ENCODE results near the gene MOSMO. TPM values are rescaled to one million over a fixed set of nuclear protein-coding genes. Genes with fewer than 3 reads are reported as not detected.

Gene MOSMO
- total RNA-seq, 2 experiments from 2014 or later, result 9.6 to 9.8 TPM

- intact Hi-C loops (cut with micrococcal nuclease; ENCODE audit: unreplicated experiment), result loop anchor here (5.0 kb wide), 1 partner anchor 289 kb away; the partner anchor contains the start of gene POLR3E
- POLR2A ChIA-PET, result interaction anchor here (1.2 to 1.9 kb wide), 7 partner anchors 12 to 180 kb away, joined by 3 to 10 read pairs (median 4); partner anchors contain the start of gene UQCRC2
- BruUV-seq (replicated peaks), result no TSS peak
- H3K27ac ChIP-seq (ENCODE audit: low read depth, low read length, poor library complexity, severe bottlenecking), result no peak overlapping the region
- H3K4me3 ChIP-seq (ENCODE audit: low read depth, low read length, poor library complexity, severe bottlenecking), result peak overlapping the region; percentile 99
- H3K9me2 ChIP-seq (ENCODE audit: insufficient read depth, low read length), result no peaks in the 10 kb centered on the region
- no peaks in the 10 kb centered on the region for H3K9me3 ChIP-seq (ENCODE audit: low read length)
- CTCF ChIA-PET (ENCODE audit: unreplicated experiment), result interaction anchor here (0.6 to 1.1 kb wide), 3 partner anchors 28 to 173 kb away, joined by 3 to 4 read pairs (median 3); no protein-coding TSS in a partner anchor
- peaks cover 5% of the 10 kb centered on the region; the same call in 1 of the 2 replicates for H3K79me2 ChIP-seq (ENCODE audit: insufficient read depth, low read depth, low read length)
- peaks cover 19% of the 10 kb centered on the region for H3K4me1 ChIP-seq (ENCODE audit: insufficient read depth, low read length, poor library complexity, severe bottlenecking)
- DNase-seq (ENCODE audit: low spot score), result peak; percentile 25
- H4K20me1 ChIP-seq (ENCODE audit: insufficient read depth, low read length), result no peaks in the 10 kb centered on the region
- TF ChIP-seq EZH2phosphoT487 (IDR thresholded peaks at IDR 0.05; ENCODE audit: borderline replicate concordance, low read depth, low read length) (no peak), CTCF (conservative IDR thresholded peaks at IDR 0.05; ENCODE audit: low read length) (no peak)
- H3K4me2 ChIP-seq (ENCODE audit: low read length), result peak overlapping the region; percentile 97
- H3K36me3 ChIP-seq (ENCODE audit: insufficient read depth, low read length), result no peaks in the 10 kb centered on the region
- peak overlapping the region; percentile 47; the same call in 1 of the 2 replicates for H2AFZ ChIP-seq (ENCODE audit: low read length)
These were observed 526 bp downstream of the MOSMO start for GRCh38 chr16:22008215-22009059.

GRCh38 chr16:22010902-22011301, 3.0 kb downstream of the MOSMO start:
- H4K20me1 ChIP-seq (ENCODE audit: insufficient read depth, low read length), result no peaks in the 10 kb centered on the region
- no peak for DNase-seq (ENCODE audit: low spot score)
- no peak overlapping the region for H2AFZ ChIP-seq (ENCODE audit: low read length)
- no peak overlapping the region for H3K27ac ChIP-seq (ENCODE audit: low read depth, low read length, poor library complexity, severe bottlenecking)
- no peaks in the 10 kb centered on the region for H3K36me3 ChIP-seq (ENCODE audit: insufficient read depth, low read length)
- no peaks in the 10 kb centered on the region for H3K9me3 ChIP-seq (ENCODE audit: low read length)
- POLR2A ChIA-PET, result no interaction called here
- no peak overlapping the region for H3K4me2 ChIP-seq (ENCODE audit: low read length)
- BruUV-seq (replicated peaks), result no TSS peak
- TF ChIP-seq CTCF (conservative IDR thresholded peaks at IDR 0.05; ENCODE audit: low read length) (no peak), EZH2phosphoT487 (IDR thresholded peaks at IDR 0.05; ENCODE audit: borderline replicate concordance, low read depth, low read length) (no peak)
- intact Hi-C loops (cut with micrococcal nuclease; ENCODE audit: unreplicated experiment), result no loop called here
- peaks cover 32% of the 10 kb centered on the region for H3K4me1 ChIP-seq (ENCODE audit: insufficient read depth, low read length, poor library complexity, severe bottlenecking)
- H3K4me3 ChIP-seq (ENCODE audit: low read depth, low read length, poor library complexity, severe bottlenecking), result no peak overlapping the region
- CTCF ChIA-PET (ENCODE audit: unreplicated experiment), result no interaction called here
- no peaks in the 10 kb centered on the region for H3K9me2 ChIP-seq (ENCODE audit: insufficient read depth, low read length)
- H3K79me2 ChIP-seq (ENCODE audit: insufficient read depth, low read depth, low read length), result peaks cover 18% of the 10 kb centered on the region; the same call in 1 of the 2 replicates

All from OCI-LY7 (cell line).